ENCODE measurements around the gene MINK1.
A peak's percentile ranks its signal among the peaks of the same experiment; 100 is the strongest.

The MINK1 gene

DNA sequence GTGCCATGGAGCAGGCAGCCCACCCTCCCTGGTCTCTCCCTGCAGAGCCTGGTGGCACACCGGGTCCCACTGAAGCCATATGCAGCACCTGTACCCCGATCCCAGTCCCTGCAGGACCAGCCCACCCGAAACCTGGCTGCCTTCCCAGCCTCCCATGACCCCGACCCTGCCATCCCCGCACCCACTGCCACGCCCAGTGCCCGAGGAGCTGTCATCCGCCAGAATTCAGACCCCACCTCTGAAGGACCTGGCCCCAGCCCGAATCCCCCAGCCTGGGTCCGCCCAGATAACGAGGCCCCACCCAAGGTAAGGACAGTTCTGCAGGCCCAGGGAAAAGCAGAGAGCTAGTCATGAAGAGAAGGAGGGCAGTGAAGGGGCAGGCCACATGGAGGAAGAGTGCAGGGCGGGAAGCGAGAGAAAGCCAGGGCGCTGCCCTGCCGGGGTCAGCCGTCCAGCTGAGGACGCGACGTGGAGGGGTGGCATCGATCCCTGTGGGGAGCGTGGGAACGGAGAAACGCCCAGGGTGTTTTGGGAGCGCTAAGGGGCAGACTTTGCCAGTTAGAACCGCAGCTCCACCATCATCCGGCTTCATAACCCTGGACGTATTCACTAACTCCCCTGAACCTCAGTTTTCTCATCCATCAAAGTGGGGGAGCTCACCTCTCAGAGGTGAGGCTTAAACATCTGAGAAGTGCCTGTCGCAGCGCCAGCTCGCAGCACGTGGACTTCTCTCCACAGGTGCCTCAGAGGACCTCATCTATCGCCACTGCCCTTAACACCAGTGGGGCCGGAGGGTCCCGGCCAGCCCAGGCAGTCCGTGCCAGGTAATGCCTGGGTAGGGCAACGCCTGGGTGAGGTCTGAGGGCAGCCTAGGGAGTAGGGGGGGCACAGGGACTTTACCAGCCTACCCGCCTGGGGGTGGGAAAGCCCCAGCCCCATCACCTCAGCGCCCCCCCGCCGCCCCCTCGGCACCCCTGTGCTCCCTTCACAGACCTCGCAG lies 58.6 kb downstream of the MINK1 start:
- Histone ChIP-seq H3K9ac (ENCODE audit: low read depth, low read length) (no peak overlapping the region), H3K27me3 (ENCODE audit: control insufficient read depth, insufficient read depth, low read length) (no peaks in the 10 kb centered on the region), H3K4me1 (ENCODE audit: control insufficient read depth, insufficient read depth, low read length) (no peaks in the 10 kb centered on the region), H3K4me3 (ENCODE audit: low read depth, low read length) (no peak overlapping the region), H3K9me3 (ENCODE audit: control insufficient read depth, insufficient read depth, low read length) (no peaks in the 10 kb centered on the region), H3K36me3 (ENCODE audit: control insufficient read depth, insufficient read depth, low read length) (peaks cover 58% of the 10 kb centered on the region)

DNA sequence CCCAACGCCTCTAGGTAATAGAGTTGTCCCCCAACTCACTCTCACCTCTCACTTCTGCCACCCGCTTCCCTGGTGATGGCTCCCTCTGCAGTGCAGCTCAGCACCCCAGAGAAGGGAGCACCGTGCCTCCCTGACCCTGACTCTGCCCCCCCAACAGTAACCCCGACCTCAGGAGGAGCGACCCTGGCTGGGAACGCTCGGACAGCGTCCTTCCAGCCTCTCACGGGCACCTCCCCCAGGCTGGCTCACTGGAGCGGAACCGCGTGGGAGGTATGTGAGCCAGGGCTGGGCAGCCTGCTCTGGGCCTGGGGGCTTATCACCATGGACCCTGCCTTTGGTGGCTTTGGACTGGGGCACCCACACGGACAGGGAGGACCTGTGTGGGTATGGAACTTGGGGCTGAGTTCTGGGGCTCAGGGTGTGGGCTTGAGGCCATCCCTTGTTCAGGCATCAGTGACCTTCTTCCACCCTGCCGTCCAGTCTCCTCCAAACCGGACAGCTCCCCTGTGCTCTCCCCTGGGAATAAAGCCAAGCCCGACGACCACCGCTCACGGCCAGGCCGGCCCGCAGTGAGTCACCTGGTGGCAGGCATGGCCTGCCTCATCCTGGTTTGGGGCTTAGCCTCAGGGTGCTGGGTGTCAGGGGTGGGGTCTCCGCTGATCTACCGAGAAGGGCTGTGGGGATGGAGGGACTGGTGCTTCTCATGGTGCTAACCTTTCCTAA lies 59.5 kb downstream of the MINK1 start:
- Histone ChIP-seq H3K27me3 (ENCODE audit: control insufficient read depth, insufficient read depth, low read length) (no peaks in the 10 kb centered on the region), H3K36me3 (ENCODE audit: control insufficient read depth, insufficient read depth, low read length) (peaks cover 54% of the 10 kb centered on the region), H3K4me3 (ENCODE audit: low read depth, low read length) (no peak overlapping the region), H3K4me1 (ENCODE audit: control insufficient read depth, insufficient read depth, low read length) (no peaks in the 10 kb centered on the region), H3K9ac (ENCODE audit: low read depth, low read length) (no peak overlapping the region), H3K9me3 (ENCODE audit: control insufficient read depth, insufficient read depth, low read length) (no peaks in the 10 kb centered on the region)

DNA sequence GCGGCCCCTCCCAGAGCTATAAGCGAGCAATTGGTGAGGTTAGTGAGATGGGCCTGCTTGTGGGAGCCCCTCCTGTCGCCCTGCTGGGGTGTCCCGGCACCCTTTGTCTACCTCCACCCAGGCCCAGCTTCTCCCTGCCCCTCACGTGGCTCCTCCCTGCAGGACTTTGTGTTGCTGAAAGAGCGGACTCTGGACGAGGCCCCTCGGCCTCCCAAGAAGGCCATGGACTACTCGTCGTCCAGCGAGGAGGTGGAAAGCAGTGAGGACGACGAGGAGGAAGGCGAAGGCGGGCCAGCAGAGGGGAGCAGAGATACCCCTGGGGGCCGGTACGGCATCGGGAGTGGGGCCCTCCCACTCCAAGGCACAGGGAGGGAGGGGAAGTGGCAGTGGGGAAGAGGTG lies 60.1 kb downstream of the MINK1 start:
- H3K9me3 ChIP-seq (ENCODE audit: control insufficient read depth, insufficient read depth, low read length) = no peaks in the 10 kb centered on the region
- H3K36me3 ChIP-seq (ENCODE audit: control insufficient read depth, insufficient read depth, low read length) = peaks cover 52% of the 10 kb centered on the region
- no peak overlapping the region for H3K9ac ChIP-seq (ENCODE audit: low read depth, low read length)
- H3K4me3 ChIP-seq (ENCODE audit: low read depth, low read length) = no peak overlapping the region
- no peaks in the 10 kb centered on the region for H3K27me3 ChIP-seq (ENCODE audit: control insufficient read depth, insufficient read depth, low read length)
- H3K4me1 ChIP-seq (ENCODE audit: control insufficient read depth, insufficient read depth, low read length) = peaks cover 1% of the 10 kb centered on the region

DNA sequence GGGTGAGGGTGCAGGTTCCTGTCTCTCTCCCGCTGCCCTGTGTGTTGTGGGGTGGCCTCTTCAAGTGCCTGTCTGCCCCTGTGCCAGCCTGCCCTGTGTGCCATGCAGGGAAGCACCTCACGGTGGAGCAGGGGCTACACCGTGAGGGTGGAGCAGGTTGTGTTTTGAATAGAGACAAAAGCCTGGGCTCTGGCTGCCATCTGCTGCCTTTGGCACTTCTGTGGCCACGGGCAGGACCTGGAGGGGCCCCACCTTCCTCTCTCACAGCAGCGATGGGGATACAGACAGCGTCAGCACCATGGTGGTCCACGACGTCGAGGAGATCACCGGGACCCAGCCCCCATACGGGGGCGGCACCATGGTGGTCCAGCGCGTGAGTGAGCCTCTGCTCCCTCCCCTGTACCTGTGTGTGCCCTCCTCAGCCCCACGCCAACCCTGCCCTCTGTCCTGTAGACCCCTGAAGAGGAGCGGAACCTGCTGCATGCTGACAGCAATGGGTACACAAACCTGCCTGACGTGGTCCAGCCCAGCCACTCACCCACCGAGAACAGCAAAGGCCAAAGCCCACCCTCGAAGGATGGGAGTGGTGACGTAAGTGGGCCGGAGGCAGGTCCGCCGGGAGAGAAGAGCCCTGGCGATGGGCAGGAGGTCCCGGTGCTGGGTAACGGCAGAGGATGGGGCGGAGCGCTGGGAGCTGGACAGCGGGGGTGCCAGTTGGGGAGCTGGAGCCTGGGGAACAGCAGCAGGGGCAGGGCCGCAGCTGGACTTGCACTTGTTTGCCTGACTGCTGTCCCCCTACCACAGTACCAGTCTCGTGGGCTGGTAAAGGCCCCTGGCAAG lies 60.8 kb downstream of the MINK1 start:
- Histone ChIP-seq H3K27me3 (ENCODE audit: control insufficient read depth, insufficient read depth, low read length) (no peaks in the 10 kb centered on the region), H3K36me3 (ENCODE audit: control insufficient read depth, insufficient read depth, low read length) (peaks cover 52% of the 10 kb centered on the region), H3K9me3 (ENCODE audit: control insufficient read depth, insufficient read depth, low read length) (no peaks in the 10 kb centered on the region), H3K4me1 (ENCODE audit: control insufficient read depth, insufficient read depth, low read length) (peaks cover 2% of the 10 kb centered on the region), H3K4me3 (ENCODE audit: low read depth, low read length) (no peak overlapping the region), H3K9ac (ENCODE audit: low read depth, low read length) (no peak overlapping the region)

DNA sequence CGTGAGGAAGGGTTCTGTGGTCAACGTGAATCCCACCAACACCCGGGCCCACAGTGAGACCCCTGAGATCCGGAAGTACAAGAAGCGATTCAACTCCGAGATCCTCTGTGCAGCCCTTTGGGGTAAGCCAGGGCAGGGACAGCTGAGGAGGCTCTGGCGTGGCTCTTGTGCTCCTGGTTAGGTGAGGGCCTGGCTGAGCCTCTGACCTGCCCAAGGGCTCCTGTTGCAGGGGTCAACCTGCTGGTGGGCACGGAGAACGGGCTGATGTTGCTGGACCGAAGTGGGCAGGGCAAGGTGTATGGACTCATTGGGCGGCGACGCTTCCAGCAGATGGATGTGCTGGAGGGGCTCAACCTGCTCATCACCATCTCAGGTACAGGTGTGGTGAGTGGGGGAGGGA lies 62.0 kb downstream of the MINK1 start:
- Histone ChIP-seq H3K27me3 (ENCODE audit: control insufficient read depth, insufficient read depth, low read length) (no peaks in the 10 kb centered on the region), H3K9ac (ENCODE audit: low read depth, low read length) (no peak overlapping the region), H3K4me3 (ENCODE audit: low read depth, low read length) (no peak overlapping the region), H3K9me3 (ENCODE audit: control insufficient read depth, insufficient read depth, low read length) (no peaks in the 10 kb centered on the region), H3K4me1 (ENCODE audit: control insufficient read depth, insufficient read depth, low read length) (peaks cover 2% of the 10 kb centered on the region), H3K36me3 (ENCODE audit: control insufficient read depth, insufficient read depth, low read length) (peaks cover 52% of the 10 kb centered on the region)

DNA sequence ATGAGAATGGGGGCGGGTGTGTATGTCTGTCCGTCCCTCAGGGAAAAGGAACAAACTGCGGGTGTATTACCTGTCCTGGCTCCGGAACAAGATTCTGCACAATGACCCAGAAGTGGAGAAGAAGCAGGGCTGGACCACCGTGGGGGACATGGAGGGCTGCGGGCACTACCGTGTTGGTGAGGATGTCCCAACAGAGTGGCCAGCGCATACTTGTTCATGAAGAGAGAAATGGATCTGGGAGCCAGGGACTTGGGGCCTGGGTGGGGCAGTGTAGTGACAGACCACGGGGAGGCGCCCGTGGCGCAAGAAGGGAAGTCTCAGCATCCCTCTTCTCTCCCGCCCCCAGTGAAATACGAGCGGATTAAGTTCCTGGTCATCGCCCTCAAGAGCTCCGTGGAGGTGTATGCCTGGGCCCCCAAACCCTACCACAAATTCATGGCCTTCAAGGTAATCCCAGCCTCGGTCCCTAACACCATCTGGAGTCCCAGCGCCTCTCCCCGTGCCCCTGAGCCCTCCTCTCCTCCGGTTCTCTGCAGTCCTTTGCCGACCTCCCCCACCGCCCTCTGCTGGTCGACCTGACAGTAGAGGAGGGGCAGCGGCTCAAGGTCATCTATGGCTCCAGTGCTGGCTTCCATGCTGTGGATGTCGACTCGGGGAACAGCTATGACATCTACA lies 62.7 kb downstream of the MINK1 start:
- H3K9me3 ChIP-seq (ENCODE audit: control insufficient read depth, insufficient read depth, low read length) = no peaks in the 10 kb centered on the region
- H3K27me3 ChIP-seq (ENCODE audit: control insufficient read depth, insufficient read depth, low read length) = no peaks in the 10 kb centered on the region
- H3K4me3 ChIP-seq (ENCODE audit: low read depth, low read length) = no peak overlapping the region
- peaks cover 2% of the 10 kb centered on the region for H3K4me1 ChIP-seq (ENCODE audit: control insufficient read depth, insufficient read depth, low read length)
- H3K9ac ChIP-seq (ENCODE audit: low read depth, low read length) = no peak overlapping the region
- peaks cover 47% of the 10 kb centered on the region for H3K36me3 ChIP-seq (ENCODE audit: control insufficient read depth, insufficient read depth, low read length)

DNA sequence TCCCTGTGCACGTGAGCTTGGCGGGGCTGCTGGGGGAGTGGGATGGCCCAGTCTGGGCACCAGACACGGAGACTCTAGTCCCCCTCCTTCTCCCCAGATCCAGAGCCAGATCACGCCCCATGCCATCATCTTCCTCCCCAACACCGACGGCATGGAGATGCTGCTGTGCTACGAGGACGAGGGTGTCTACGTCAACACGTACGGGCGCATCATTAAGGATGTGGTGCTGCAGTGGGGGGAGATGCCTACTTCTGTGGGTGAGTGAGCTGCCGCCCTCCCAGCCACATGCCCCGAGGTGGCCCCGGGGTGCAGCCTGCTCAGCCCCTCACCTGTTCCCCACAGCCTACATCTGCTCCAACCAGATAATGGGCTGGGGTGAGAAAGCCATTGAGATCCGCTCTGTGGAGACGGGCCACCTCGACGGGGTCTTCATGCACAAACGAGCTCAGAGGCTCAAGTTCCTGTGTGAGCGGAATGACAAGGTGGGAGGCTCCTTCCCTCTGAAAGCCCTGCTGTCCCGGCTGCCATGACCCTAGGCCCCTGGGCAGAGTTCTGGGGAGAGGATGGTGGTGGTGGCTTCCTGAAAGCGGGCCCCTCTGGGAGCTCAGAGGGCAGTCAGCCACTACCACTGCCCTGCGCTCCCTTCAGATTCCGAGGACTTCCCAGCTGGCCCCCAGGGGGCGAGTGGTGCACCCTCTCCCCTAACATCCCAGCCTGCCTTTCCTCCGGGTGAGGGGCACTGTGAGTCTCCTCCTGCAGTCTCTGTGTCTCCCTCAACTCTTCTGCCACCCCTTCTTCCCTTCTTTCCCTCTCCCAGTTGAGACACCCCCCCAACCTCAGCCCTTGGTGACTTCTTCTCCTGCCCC lies 63.4 kb downstream of the MINK1 start:
- peaks cover 41% of the 10 kb centered on the region for H3K36me3 ChIP-seq (ENCODE audit: control insufficient read depth, insufficient read depth, low read length)
- no peaks in the 10 kb centered on the region for H3K27me3 ChIP-seq (ENCODE audit: control insufficient read depth, insufficient read depth, low read length)
- H3K9ac ChIP-seq (ENCODE audit: low read depth, low read length) = no peak overlapping the region
- no peaks in the 10 kb centered on the region for H3K9me3 ChIP-seq (ENCODE audit: control insufficient read depth, insufficient read depth, low read length)
- peaks cover 2% of the 10 kb centered on the region for H3K4me1 ChIP-seq (ENCODE audit: control insufficient read depth, insufficient read depth, low read length)
- no peak overlapping the region for H3K4me3 ChIP-seq (ENCODE audit: low read depth, low read length)

DNA sequence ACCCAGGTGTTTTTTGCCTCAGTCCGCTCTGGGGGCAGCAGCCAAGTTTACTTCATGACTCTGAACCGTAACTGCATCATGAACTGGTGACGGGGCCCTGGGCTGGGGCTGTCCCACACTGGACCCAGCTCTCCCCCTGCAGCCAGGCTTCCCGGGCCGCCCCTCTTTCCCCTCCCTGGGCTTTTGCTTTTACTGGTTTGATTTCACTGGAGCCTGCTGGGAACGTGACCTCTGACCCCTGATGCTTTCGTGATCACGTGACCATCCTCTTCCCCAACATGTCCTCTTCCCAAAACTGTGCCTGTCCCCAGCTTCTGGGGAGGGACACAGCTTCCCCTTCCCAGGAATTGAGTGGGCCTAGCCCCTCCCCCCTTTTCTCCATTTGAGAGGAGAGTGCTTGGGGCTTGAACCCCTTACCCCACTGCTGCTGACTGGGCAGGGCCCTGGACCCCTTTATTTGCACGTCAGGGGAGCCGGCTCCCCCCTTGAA lies 64.1 kb downstream of the MINK1 start:
- H3K4me3 ChIP-seq (ENCODE audit: low read depth, low read length) = no peak overlapping the region
- no peaks in the 10 kb centered on the region for H3K9me3 ChIP-seq (ENCODE audit: control insufficient read depth, insufficient read depth, low read length)
- peaks cover 40% of the 10 kb centered on the region for H3K36me3 ChIP-seq (ENCODE audit: control insufficient read depth, insufficient read depth, low read length)
- no peak overlapping the region for H3K9ac ChIP-seq (ENCODE audit: low read depth, low read length)
- H3K27me3 ChIP-seq (ENCODE audit: control insufficient read depth, insufficient read depth, low read length) = no peaks in the 10 kb centered on the region
- H3K4me1 ChIP-seq (ENCODE audit: control insufficient read depth, insufficient read depth, low read length) = peaks cover 2% of the 10 kb centered on the region

DNA sequence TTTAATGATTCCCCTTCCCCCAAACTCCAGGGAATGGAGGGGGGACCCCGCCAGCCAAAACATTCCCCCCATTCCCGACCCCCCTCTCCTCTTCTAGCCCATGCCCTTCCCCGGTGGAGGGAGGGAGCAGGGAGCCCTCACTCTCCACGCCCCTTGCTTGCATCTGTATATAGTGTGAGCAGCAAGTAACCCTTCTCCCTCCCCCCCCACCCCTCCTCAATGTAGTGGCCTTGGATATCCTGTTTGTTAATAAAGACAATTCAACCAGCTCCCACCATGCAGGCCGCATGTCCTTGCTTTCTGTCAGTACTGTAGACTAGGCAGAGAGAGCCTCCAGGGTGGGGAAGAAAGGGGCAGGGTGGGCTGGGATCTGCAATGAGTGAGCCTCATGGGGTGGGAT lies 64.6 kb downstream of the MINK1 start:
- Histone ChIP-seq H3K4me1 (ENCODE audit: control insufficient read depth, insufficient read depth, low read length) (peaks cover 2% of the 10 kb centered on the region), H3K9ac (ENCODE audit: low read depth, low read length) (no peak overlapping the region), H3K27me3 (ENCODE audit: control insufficient read depth, insufficient read depth, low read length) (no peaks in the 10 kb centered on the region), H3K36me3 (ENCODE audit: control insufficient read depth, insufficient read depth, low read length) (peaks cover 35% of the 10 kb centered on the region), H3K4me3 (ENCODE audit: low read depth, low read length) (no peak overlapping the region), H3K9me3 (ENCODE audit: control insufficient read depth, insufficient read depth, low read length) (no peaks in the 10 kb centered on the region)

DNA sequence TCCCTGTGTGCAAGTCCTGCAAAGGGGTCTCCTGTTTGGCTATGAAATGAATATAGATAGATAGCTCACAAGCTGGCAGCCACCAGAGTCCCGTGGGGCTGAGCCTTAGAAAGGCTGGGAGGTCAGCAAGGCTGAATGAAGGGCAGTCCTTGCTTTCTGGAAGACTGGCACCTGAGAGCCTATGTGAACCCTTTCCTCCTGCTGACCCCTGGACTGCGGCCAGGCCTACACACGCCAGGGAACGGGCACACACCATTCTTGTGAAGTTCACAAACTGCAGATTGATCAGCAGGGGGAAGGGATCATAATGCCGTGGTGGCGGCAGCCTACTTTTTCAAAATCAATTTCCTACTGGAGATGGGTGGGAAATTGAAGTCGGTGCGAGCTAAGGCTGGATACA lies 65.2 kb downstream of the MINK1 start:
- Histone ChIP-seq H3K27me3 (ENCODE audit: control insufficient read depth, insufficient read depth, low read length) (no peaks in the 10 kb centered on the region), H3K36me3 (ENCODE audit: control insufficient read depth, insufficient read depth, low read length) (peaks cover 31% of the 10 kb centered on the region), H3K9ac (ENCODE audit: low read depth, low read length) (peak overlapping the region; percentile 73), H3K4me3 (ENCODE audit: low read depth, low read length) (peak overlapping the region; percentile 92), H3K4me1 (ENCODE audit: control insufficient read depth, insufficient read depth, low read length) (peaks cover 4% of the 10 kb centered on the region), H3K9me3 (ENCODE audit: control insufficient read depth, insufficient read depth, low read length) (no peaks in the 10 kb centered on the region)
